Mesodermal cell (in vitro differentiated cells): ENCODE results near the gene NEUROD6.

Experiments
- H3K27ac ChIP-seq: 2 replicates; pipeline ENCODE4 v1.7.0; 2013; ENCODE audit warnings: mild to moderate bottlenecking, low read depth, low read length, moderate library complexity; ENCODE audit not compliant: severe bottlenecking
- H3K36me3 ChIP-seq: 2 replicates; pipeline ENCODE4 v1.7.1; 2013; ENCODE audit warnings: mild to moderate bottlenecking, low read length, moderate library complexity; ENCODE audit not compliant: control insufficient read depth, insufficient read depth
- H3K4me1 ChIP-seq: one replicate; pipeline ENCODE4 v1.7.1; 2013; ENCODE audit warnings: mild to moderate bottlenecking, low read length; ENCODE audit not compliant: insufficient read depth, control insufficient read depth, poor library complexity, severe bottlenecking
- H3K4me3 ChIP-seq: 2 replicates; pipeline ENCODE4 v1.7.0; 2013; ENCODE audit warnings: low read length, control low read depth, mild to moderate bottlenecking; ENCODE audit not compliant: insufficient read depth, poor library complexity, severe bottlenecking; ENCODE audit errors: extremely low read depth
- H3K9me3 ChIP-seq: 2 replicates; pipeline ENCODE4 v1.7.1; 2013; ENCODE audit warnings: mild to moderate bottlenecking, low read length, moderate library complexity; ENCODE audit not compliant: control insufficient read depth
- WGBS, 2 experiments: methylation state at CpG; one replicate each; pipeline ENCODE4 v1.1.5; 2013; ENCODE audit warnings: missing lambda C conversion rate in 2 of 2; ENCODE audit not compliant: insufficient coverage in 2 of 2; 5-methylcytosine and 5-hydroxymethylcytosine counted together

The NEUROD6 gene

DNA sequence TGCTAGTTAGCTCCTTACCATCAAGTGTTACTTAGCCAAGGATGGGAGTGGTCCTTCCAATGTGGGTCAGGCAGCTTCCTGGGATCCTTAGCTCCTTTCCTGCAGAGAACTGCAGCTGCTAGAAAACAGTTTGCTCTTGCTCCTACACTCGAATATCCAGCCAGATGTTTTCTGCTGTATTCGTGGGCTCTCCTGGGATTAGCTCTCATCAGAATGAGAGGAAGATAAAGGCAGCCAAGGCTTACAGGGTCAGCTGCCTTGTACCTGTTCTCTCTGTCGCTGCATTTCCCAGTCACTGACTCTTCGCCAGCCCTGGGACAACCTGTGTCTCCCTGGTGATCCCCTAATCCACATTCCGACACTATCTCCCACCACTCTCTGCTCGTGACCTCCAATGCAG, 29.0 kb downstream of the NEUROD6 start:
- no peak overlapping the region for H3K27ac ChIP-seq
- no peak overlapping the region for H3K4me3 ChIP-seq
- peaks cover 8% of the 10 kb centered on the region for H3K4me1 ChIP-seq
- H3K36me3 ChIP-seq, result no peaks in the 10 kb centered on the region
- WGBS, 2 experiments, result 60 to 73% methylated on average over 5 to 6 of the region's 6 CpGs
- H3K9me3 ChIP-seq, result no peaks in the 10 kb centered on the region

DNA sequence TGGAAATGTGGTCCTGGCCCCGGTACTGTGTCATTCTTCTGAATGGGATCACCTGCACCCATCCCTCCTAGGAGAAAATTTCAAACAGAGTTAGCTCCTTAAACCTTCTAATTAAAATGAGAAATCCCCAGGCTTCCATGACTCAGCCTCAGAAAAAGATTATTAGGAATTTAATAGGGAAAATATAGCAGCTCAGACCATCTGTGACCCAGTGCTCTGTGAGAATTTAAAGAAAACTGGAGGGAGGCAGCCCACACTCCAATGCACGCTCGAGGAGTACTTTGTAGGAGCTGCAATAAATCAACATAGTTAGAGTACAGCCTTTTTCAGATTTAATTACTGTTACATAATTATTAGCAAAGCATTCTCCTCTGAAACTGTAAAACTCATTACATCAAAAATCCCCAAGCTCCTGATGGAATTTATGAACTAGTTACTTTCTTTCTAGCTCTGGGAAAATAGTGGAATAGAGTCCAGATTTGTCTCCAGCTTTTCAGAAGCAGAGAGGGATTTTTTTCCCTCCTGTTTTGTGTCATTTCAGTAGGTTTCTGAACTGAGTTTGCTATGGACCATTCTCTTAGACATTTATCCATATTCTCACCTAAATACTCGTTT, 30.1 kb downstream of the NEUROD6 start:
- Histone ChIP-seq H3K4me1 (peaks cover 8% of the 10 kb centered on the region), H3K27ac (no peak overlapping the region), H3K9me3 (no peaks in the 10 kb centered on the region), H3K36me3 (no peaks in the 10 kb centered on the region), H3K4me3 (no peak overlapping the region)
- 100% methylated on average over 1 of the region's 4 CpGs; no CpG with 5 or more reads in 1 of the 2 experiments for WGBS, 2 experiments

DNA sequence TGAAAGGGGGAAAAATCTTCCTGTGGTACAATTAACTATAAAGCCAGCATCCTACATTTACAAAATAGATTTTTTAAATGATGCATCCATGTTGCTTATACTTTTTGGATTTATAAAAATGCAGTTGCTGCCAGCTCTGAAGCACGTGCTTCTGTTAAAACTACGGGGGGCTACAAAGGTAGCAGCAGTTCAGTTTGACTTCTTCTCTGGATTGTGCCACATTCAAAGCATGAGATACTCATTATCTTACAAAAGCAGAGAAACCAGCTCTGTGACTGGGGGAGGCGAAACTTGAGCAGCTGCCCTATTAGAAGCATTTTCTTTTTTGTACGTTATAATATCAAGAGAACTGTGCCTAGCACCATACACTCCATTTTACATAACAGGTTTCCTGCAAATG, 31.1 kb downstream of the NEUROD6 start:
- Histone ChIP-seq H3K4me1 (peaks cover 8% of the 10 kb centered on the region), H3K4me3 (no peak overlapping the region), H3K27ac (no peak overlapping the region), H3K9me3 (no peaks in the 10 kb centered on the region), H3K36me3 (no peaks in the 10 kb centered on the region)
- 28 to 75% methylated on average over 2 of the region's 4 CpGs for WGBS, 2 experiments

DNA sequence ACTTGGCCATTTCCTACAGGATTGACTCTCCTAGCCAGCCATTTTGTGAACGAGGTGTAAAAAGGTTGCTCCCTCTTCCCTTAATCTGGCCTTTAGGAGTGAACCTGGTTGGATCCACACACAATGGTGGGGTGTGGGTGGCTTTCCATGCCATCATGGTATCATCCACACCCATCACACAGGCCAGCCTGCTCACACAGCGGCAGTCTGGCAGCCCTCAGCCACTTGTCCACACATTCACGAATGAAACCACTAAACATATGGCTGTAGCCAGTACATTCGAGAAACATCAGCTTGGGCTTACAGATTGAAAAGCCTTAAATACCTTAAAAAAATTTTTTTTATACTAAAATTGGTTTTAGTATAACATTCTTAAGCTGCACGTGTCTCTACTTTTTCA, 31.9 kb downstream of the NEUROD6 start:
- Histone ChIP-seq H3K36me3 (no peaks in the 10 kb centered on the region), H3K27ac (no peak overlapping the region), H3K4me1 (peaks cover 8% of the 10 kb centered on the region), H3K9me3 (no peaks in the 10 kb centered on the region), H3K4me3 (no peak overlapping the region)
- WGBS, 2 experiments, result 100% methylated on average over 3 of the region's 5 CpGs; no CpG with 5 or more reads in 1 of the 2 experiments

DNA sequence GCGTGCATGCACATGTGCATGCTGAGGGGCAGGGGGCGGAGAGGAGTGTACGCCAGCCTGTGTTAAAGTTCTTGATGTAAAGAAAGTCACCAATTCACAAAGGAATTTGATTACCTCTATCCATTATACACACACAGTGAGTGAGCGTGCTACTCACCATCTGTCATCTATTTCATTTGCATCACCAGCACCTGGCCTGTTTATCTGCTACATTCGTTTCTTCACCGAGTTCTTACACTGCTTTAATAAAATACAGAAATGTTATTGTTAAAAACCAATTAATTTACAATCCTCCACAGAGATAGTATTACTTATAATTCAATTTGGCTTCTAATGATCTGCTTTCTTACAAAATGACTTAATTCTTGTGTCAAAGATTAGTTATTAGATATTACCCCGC, 32.6 kb downstream of the NEUROD6 start:
- Histone ChIP-seq H3K9me3 (no peaks in the 10 kb centered on the region), H3K27ac (no peak overlapping the region), H3K36me3 (no peaks in the 10 kb centered on the region), H3K4me1 (peaks cover 8% of the 10 kb centered on the region), H3K4me3 (no peak overlapping the region)
- WGBS, 2 experiments, result 100% methylated on average over 1 to 2 of the region's 7 CpGs

DNA sequence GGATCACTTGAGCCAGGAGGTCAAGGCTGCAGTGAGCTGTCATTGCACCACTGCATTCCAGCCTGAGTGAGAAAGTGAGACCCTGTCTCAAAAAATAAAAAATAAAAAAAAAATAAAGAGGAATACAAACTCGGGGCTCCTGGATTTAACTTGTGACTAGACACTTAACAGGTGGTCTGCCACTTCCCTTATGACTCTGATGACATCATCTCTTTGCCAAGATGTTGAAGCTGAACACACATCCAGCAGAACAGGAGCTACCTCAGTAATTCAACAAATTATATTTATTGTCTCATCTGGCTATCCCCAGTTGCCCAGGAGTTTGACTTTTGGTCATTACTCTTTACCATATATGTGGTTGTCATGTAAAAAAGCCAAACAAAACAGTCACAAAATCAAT, 35.3 kb downstream of the NEUROD6 start:
- Histone ChIP-seq H3K36me3 (no peaks in the 10 kb centered on the region), H3K4me1 (no peaks in the 10 kb centered on the region), H3K4me3 (no peak overlapping the region), H3K9me3 (no peaks in the 10 kb centered on the region), H3K27ac (no peak overlapping the region)
- WGBS, 2 experiments, result 90 to 93% methylated on average over 1 of the region's 1 CpG

DNA sequence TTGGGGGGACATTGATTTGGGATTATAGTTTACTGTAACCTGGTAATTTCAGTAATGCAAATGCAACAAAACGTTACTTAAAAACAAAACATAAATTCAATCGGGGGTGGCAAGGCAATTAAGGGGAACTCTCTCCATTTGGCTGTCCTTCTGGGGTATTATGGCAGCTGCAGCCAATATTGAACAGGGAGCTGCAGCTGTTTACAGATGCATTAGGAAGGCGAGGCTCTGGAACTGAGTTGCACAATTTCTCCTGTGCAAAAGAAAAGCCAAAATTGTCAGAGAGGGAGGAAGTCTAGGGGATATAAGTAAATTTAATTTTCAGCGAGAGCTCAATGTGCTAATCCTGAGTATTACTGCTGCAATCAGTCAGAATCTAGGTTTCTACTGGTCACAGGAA, 36.1 kb downstream of the NEUROD6 start:
- no peak overlapping the region for H3K4me3 ChIP-seq
- no peaks in the 10 kb centered on the region for H3K4me1 ChIP-seq
- no peak overlapping the region for H3K27ac ChIP-seq
- no peaks in the 10 kb centered on the region for H3K36me3 ChIP-seq
- WGBS, 2 experiments, result 96 to 100% methylated on average over 2 of the region's 4 CpGs
- H3K9me3 ChIP-seq, result no peaks in the 10 kb centered on the region

DNA sequence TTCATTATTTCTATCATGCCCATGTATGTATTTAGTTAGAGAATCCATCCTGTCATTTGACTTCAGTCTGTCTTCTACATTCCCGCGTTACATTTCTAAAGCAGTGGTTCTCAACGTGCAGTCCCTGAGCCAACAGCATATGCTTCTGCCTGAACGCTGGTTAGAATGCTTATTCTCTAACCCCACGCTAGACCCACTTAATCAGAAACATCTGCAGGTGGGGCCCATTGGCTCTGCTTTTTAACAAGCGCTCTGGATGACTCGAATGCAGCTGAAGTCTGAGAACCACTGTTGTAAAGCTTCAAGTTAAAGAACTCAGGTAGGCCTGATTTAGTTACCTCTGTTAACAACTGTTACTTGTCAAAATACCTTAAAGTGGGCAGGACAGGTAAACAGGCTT, 38.2 kb downstream of the NEUROD6 start:
- Histone ChIP-seq H3K36me3 (no peaks in the 10 kb centered on the region), H3K9me3 (no peaks in the 10 kb centered on the region), H3K4me3 (no peak overlapping the region), H3K4me1 (no peaks in the 10 kb centered on the region), H3K27ac (no peak overlapping the region)
- WGBS, 2 experiments, result 88 to 89% methylated on average over 6 to 7 of the region's 7 CpGs

DNA sequence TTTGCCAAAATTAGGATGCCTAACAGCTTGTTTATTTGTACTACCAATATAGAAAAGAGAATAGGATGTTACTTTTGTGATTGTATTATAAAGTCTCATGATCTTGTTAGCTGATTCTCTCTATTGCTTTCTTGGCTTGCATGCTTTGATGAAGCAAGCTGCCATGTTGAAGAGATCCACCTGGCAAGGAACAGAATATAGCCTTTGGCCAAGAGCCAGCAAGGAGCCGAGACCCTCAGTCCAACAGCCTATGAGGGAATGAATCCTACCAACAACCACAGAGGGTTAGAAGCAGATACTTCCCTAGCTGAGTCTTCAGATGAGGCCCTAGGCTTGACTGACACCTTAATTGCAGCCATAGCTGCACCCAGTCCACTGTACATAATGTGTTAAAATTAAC, 41.2 kb downstream of the NEUROD6 start:
- Histone ChIP-seq H3K4me3 (no peak overlapping the region), H3K27ac (no peak overlapping the region), H3K4me1 (no peaks in the 10 kb centered on the region), H3K9me3 (no peaks in the 10 kb centered on the region), H3K36me3 (no peaks in the 10 kb centered on the region)
- 100% methylated on average over 1 of the region's 1 CpG for WGBS, 2 experiments

DNA sequence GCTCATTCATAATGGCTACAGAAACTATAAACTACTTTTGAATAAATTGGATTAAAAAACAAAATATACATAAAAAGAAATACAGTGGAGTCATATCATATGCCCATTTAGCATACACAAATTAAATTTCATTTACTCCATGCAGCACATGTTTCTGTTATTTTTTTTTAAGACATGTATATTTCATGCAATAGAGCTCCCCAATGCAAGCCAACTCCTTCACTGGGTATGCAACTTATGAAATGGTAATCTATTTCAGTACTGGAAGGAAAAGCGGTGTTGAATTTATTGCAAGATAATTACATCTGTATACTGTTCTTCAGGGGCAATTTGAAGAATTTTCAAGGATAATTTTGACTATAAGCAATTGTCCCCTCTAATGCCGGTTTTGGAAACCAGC, 49.9 kb downstream of the NEUROD6 start:
- H3K27ac ChIP-seq, result no peak overlapping the region
- no peaks in the 10 kb centered on the region for H3K36me3 ChIP-seq
- 100% methylated on average over 1 to 2 of the region's 2 CpGs for WGBS, 2 experiments
- no peaks in the 10 kb centered on the region for H3K4me1 ChIP-seq
- no peak overlapping the region for H3K4me3 ChIP-seq
- H3K9me3 ChIP-seq, result no peaks in the 10 kb centered on the region
